ENCODE measurements around the gene PLEKHO1. TPM values are rescaled to one million over a fixed set of nuclear protein-coding genes. Genes with fewer than 3 reads are reported as not detected.

The PLEKHO1 gene
- total and polyA plus RNA-seq, 2 experiments from 2014 or later, result 26.9 to 30.7 TPM

DNA sequence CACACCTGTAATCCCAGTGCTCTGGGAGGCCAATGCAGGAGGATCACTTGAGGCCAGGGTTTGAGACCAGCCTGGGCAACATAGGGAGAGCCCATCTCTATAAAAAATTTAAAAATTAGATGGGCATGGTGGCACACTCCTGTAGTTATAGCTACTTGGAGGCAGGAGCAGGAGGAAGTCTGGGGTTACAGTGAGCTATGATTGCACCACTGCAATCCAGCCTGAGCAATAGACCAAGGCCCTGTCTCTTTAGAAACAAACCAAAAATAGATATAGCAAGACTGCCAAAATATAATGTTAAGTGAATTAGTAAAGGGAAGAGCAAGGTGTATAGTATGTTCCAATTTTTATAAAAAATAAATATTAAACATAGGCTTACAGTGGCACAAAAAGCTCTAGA lies 28.8 kb downstream of the PLEKHO1 start:
- in situ Hi-C loops (cut with MboI), result loop anchor here (10.0 kb wide), 1 partner anchor 214 kb away; no protein-coding TSS in a partner anchor
- Histone ChIP-seq H3K4me3 (no peak overlapping the region), H3K4me2 (ENCODE audit: unreplicated experiment) (no peak overlapping the region), H3F3A (ENCODE audit: insufficient read depth) (no peaks in the 10 kb centered on the region), H3K9me3 (ENCODE audit: low read depth) (no peaks in the 10 kb centered on the region), H3K4me1 (ENCODE audit: insufficient read depth) (no peaks in the 10 kb centered on the region), H3K27me3 (replicated peaks; ENCODE audit: insufficient read depth) (no peaks in the 10 kb centered on the region), H3K9me2 (ENCODE audit: insufficient read depth) (no peaks in the 10 kb centered on the region), H3K79me2 (ENCODE audit: insufficient read depth) (no peaks in the 10 kb centered on the region), H2AFZ (no peak overlapping the region), H3K27ac (no peak overlapping the region), H4K20me1 (ENCODE audit: insufficient read depth) (no peaks in the 10 kb centered on the region), H3K36me3 (ENCODE audit: low read depth) (no peaks in the 10 kb centered on the region), H3K9ac (no peak overlapping the region)
- TF ChIP-seq EZH2 (IDR thresholded peaks at IDR 0.05; ENCODE audit: insufficient read depth, poor library complexity, severe bottlenecking) (no peak), EZH2phosphoT487 (IDR thresholded peaks at IDR 0.05; ENCODE audit: insufficient read depth, low read depth) (no peak)
- DNase-seq, result no peak

- H3K9ac ChIP-seq, result no peak overlapping the region
- TF ChIP-seq EZH2phosphoT487 (IDR thresholded peaks at IDR 0.05; ENCODE audit: insufficient read depth, low read depth) (no peak), EZH2 (IDR thresholded peaks at IDR 0.05; ENCODE audit: insufficient read depth, poor library complexity, severe bottlenecking) (no peak)
- in situ Hi-C loops (cut with MboI), result loop anchor here (10.0 kb wide), 1 partner anchor 215 kb away; no protein-coding TSS in a partner anchor
- no peaks in the 10 kb centered on the region for H3K27me3 ChIP-seq (replicated peaks; ENCODE audit: insufficient read depth)
- no peak overlapping the region for H3K4me2 ChIP-seq (ENCODE audit: unreplicated experiment)
- H3K27ac ChIP-seq, result no peak overlapping the region
- no peaks in the 10 kb centered on the region for H3K36me3 ChIP-seq (ENCODE audit: low read depth)
- H3K9me3 ChIP-seq (ENCODE audit: low read depth), result no peaks in the 10 kb centered on the region
- H4K20me1 ChIP-seq (ENCODE audit: insufficient read depth), result no peaks in the 10 kb centered on the region
- no peaks in the 10 kb centered on the region for H3K79me2 ChIP-seq (ENCODE audit: insufficient read depth)
- no peaks in the 10 kb centered on the region for H3K4me1 ChIP-seq (ENCODE audit: insufficient read depth)
- H3K9me2 ChIP-seq (ENCODE audit: insufficient read depth), result no peaks in the 10 kb centered on the region
- H3K4me3 ChIP-seq, result no peak overlapping the region
- 78 to 83% methylated on average over 7 of the region's 7 CpGs for WGBS, 2 experiments (ENCODE audit: low coverage in 1 of 2, low lambda C conversion rate in 2 of 2, missing lambda C conversion rate in 2 of 2)
- no peaks in the 10 kb centered on the region for H3F3A ChIP-seq (ENCODE audit: insufficient read depth)
- DNase-seq, result no peak
- no peak overlapping the region for H2AFZ ChIP-seq
These were observed 30.2 kb downstream of the PLEKHO1 start for GRCh38 chr1:150179867-150180266.

DNA sequence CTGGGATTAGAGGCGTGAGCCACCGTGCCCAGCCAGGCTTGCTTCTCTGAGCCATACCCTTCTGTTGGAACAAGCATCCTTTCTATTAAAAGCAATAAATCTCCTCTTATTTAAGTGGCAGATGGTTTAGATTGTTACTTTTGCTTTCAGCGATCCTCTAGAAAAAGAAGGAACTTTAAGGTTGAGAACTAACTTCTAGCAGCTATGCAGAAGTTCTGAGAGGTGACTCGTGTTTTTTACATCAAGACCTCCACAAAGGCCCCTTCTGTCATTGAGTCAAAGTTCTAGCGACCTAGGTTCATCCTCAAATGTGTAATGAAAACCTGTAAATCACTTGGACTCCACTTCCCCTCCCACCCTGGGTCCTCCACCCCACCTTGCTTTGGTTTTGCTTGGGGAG lies 30.8 kb downstream of the PLEKHO1 start:
- DNase-seq, result no peak
- H3K9me3 ChIP-seq (ENCODE audit: low read depth), result no peaks in the 10 kb centered on the region
- no peak overlapping the region for H2AFZ ChIP-seq
- H3K9me2 ChIP-seq (ENCODE audit: insufficient read depth), result no peaks in the 10 kb centered on the region
- no peaks in the 10 kb centered on the region for H3F3A ChIP-seq (ENCODE audit: insufficient read depth)
- in situ Hi-C loops (cut with MboI), result no loop called here
- H4K20me1 ChIP-seq (ENCODE audit: insufficient read depth), result no peaks in the 10 kb centered on the region
- TF ChIP-seq EZH2phosphoT487 (IDR thresholded peaks at IDR 0.05; ENCODE audit: insufficient read depth, low read depth), result no peak
- no peak for TF ChIP-seq EZH2 (IDR thresholded peaks at IDR 0.05; ENCODE audit: insufficient read depth, poor library complexity, severe bottlenecking)
- no peak overlapping the region for H3K27ac ChIP-seq
- no peaks in the 10 kb centered on the region for H3K36me3 ChIP-seq (ENCODE audit: low read depth)
- no peak overlapping the region for H3K4me3 ChIP-seq
- H3K27me3 ChIP-seq (replicated peaks; ENCODE audit: insufficient read depth), result no peaks in the 10 kb centered on the region
- no peak overlapping the region for H3K9ac ChIP-seq
- H3K4me2 ChIP-seq (ENCODE audit: unreplicated experiment), result no peak overlapping the region
- 55 to 60% methylated on average over 5 of the region's 5 CpGs for WGBS, 2 experiments (ENCODE audit: low coverage in 1 of 2, low lambda C conversion rate in 2 of 2, missing lambda C conversion rate in 2 of 2)
- no peaks in the 10 kb centered on the region for H3K79me2 ChIP-seq (ENCODE audit: insufficient read depth)
- H3K4me1 ChIP-seq (ENCODE audit: insufficient read depth), result no peaks in the 10 kb centered on the region

- Histone ChIP-seq H3K4me2 (ENCODE audit: unreplicated experiment) (no peak overlapping the region), H4K20me1 (ENCODE audit: insufficient read depth) (no peaks in the 10 kb centered on the region), H3K27ac (no peak overlapping the region), H3K9ac (no peak overlapping the region), H3K9me2 (ENCODE audit: insufficient read depth) (no peaks in the 10 kb centered on the region), H3K4me1 (ENCODE audit: insufficient read depth) (peaks cover 9% of the 10 kb centered on the region), H3F3A (ENCODE audit: insufficient read depth) (peaks cover 5% of the 10 kb centered on the region; the same call in 1 of the 2 replicates), H3K27me3 (replicated peaks; ENCODE audit: insufficient read depth) (no peaks in the 10 kb centered on the region), H2AFZ (no peak overlapping the region), H3K4me3 (no peak overlapping the region), H3K36me3 (ENCODE audit: low read depth) (no peaks in the 10 kb centered on the region), H3K9me3 (ENCODE audit: low read depth) (no peaks in the 10 kb centered on the region), H3K79me2 (ENCODE audit: insufficient read depth) (no peaks in the 10 kb centered on the region)
- DNase-seq, result no peak
- WGBS, 2 experiments (ENCODE audit: low coverage in 1 of 2, low lambda C conversion rate in 2 of 2, missing lambda C conversion rate in 2 of 2), result 90 to 94% methylated on average over 11 of the region's 11 CpGs
- in situ Hi-C loops (cut with MboI), result no loop called here
- no peak for TF ChIP-seq EZH2 (IDR thresholded peaks at IDR 0.05; ENCODE audit: insufficient read depth, poor library complexity, severe bottlenecking)
- TF ChIP-seq EZH2phosphoT487 (IDR thresholded peaks at IDR 0.05; ENCODE audit: insufficient read depth, low read depth), result no peak
These were observed 32.5 kb downstream of the PLEKHO1 start for GRCh38 chr1:150182247-150182646.

DNA sequence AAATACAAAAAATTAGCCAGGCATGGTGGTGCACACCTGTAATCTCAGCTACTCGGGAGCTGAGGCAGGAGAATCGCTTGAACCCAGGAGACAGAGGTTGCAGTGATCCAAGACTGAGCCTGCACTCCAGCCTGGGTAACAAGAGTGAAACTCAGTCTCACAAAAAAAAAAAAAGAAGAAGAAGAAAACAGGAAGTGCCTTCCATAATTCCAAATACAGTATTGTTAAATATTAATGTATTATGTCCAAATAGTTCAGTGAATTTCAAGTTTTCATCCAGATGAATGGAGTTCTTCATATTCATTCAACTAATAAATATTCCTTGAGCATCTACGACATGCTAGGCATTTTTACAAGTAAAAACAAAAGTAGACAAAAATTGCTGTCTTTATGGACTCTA lies 33.3 kb downstream of the PLEKHO1 start:
- DNase-seq, result no peak
- in situ Hi-C loops (cut with MboI), result no loop called here
- no peaks in the 10 kb centered on the region for H3K27me3 ChIP-seq (replicated peaks; ENCODE audit: insufficient read depth)
- no peaks in the 10 kb centered on the region for H3K36me3 ChIP-seq (ENCODE audit: low read depth)
- TF ChIP-seq EZH2 (IDR thresholded peaks at IDR 0.05; ENCODE audit: insufficient read depth, poor library complexity, severe bottlenecking) (no peak), EZH2phosphoT487 (IDR thresholded peaks at IDR 0.05; ENCODE audit: insufficient read depth, low read depth) (no peak)
- no peak overlapping the region for H3K27ac ChIP-seq
- H3K9me3 ChIP-seq (ENCODE audit: low read depth), result no peaks in the 10 kb centered on the region
- H3K4me1 ChIP-seq (ENCODE audit: insufficient read depth), result peaks cover 16% of the 10 kb centered on the region
- H3K4me3 ChIP-seq, result no peak overlapping the region
- H3K9ac ChIP-seq, result no peak overlapping the region
- H3F3A ChIP-seq (ENCODE audit: insufficient read depth), result peaks cover 5% of the 10 kb centered on the region; the same call in 1 of the 2 replicates
- WGBS, 2 experiments (ENCODE audit: low coverage in 1 of 2, low lambda C conversion rate in 2 of 2, missing lambda C conversion rate in 2 of 2), result 97 to 99% methylated on average over 3 of the region's 3 CpGs
- no peaks in the 10 kb centered on the region for H4K20me1 ChIP-seq (ENCODE audit: insufficient read depth)
- H3K4me2 ChIP-seq (ENCODE audit: unreplicated experiment), result no peak overlapping the region
- H3K9me2 ChIP-seq (ENCODE audit: insufficient read depth), result no peaks in the 10 kb centered on the region
- H3K79me2 ChIP-seq (ENCODE audit: insufficient read depth), result no peaks in the 10 kb centered on the region
- H2AFZ ChIP-seq, result no peak overlapping the region

Measured in GM23248 (cell line).